GM18870 (cell line): Measurements from ENCODE around the gene ZNF446.
"Not testable (repeated sequence)": the region's sequence is repeated elsewhere in the genome, so short reads cannot be mapped to it uniquely, and the experiment has no call there.

Experiments used
- ATAC-seq: cut with Tn5 transposase; IDR thresholded peaks from one replicate; pipeline ENCODE4 v1.9.1; 2021; ENCODE audit warnings: moderate library complexity; ENCODE audit not compliant: unreplicated experiment

Gene ZNF446

DNA sequence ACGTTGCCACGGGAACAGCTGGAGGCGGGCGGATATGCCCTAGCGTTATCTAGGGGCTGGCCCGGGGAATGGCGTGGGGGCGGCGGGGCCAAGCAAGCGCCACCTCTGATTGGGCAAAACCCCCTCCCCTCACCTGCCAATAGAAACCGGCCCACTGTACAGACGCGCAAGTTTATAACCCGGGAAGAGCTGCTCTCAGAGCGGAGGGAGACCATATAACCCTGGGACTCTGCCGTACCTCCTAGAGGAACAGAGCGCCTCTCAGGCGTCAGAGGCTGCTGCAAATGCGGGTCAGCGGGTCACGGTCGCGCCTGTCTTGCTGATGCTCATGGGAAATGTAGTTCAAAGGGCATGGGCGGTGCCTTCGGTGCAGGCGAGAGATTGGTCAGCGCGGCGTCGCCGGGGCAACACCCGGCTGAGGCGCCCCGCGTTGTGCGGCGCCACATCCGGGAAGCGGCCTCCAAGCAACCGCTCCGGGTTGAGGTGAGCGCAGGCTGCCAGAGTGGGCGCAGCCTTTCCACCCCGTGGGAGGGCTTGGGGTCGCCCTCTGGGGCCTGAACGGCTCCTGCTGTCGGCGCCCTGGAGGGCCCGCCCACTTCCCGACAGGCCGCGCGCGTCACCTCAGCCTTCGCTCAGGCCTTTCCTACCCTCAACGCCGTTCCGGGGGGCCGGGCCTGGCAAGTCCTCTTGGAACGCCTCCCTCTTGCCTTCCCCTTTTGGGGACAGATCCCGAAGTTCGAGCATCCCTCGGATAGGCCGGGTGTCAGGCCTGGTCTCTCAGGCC lies at the start of gene ZNF446:
Gene ZNF446 (plus strand): TSS at position 639 of the 784 bp plus-strand sequence. CDS start 867 bp downstream, outside the sequence.
- peak; percentile 75 for ATAC-seq

- ATAC-seq: no peak
Measured at GRCh38 chr19:58428617-58429016, 47.5 kb upstream of the ZNF446 start.

DNA sequence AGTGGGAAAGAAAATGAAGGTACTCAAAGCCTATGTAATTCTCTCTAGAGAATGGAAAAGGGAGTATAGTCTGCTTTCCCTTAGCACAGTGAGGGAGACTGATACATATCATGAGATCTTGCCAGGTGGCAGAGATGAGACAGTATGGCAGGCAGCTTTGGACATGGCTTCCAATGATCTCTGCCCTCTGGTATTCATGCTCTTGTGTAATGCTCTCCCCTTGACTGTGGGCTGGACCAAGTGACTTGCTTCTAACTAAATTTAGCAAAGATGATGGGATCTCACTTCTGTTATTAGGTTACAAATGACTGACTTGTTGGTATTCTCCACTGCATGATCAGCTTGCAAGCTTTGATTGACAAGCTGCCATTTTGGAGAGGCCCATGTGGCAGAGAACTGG lies 46.4 kb upstream of the ZNF446 start:
- no peak for ATAC-seq

- ATAC-seq: no peak
Measured at GRCh38 chr19:58434217-58434616, 41.9 kb upstream of the ZNF446 start.

- ATAC-seq: peak; percentile 95
Measured at GRCh38 chr19:58439576-58440554, 36.3 kb upstream of the ZNF446 start, which contains the start of gene ZNF132. Gene ZNF132, minus strand, starts transcription at chr19:58440153. Its CDS starts 332 bp downstream, at chr19:58439821.

DNA sequence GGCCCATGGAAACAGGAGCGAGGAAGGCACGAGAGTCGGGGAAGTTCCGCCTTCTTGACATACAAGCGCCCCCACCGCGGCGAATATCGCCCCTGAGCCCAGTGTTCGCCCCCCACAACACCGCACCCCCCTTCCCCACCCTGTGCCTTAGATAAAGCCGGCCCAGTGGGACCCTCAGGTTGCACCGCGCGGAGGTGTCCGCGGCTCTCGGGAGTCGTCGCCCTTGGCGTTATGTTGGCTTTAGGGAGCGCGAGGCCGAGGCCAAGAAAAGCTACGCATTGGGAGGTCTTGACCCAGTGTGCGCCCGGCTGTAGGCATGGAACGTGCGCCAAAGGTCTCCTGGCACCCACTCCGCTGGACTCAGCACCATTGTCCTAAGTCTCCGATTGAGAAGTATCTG lies 35.6 kb upstream of the ZNF446 start:
- no peak for ATAC-seq

- not testable (repeated sequence) for ATAC-seq
Measured at GRCh38 chr19:58442986-58443385, 33.2 kb upstream of the ZNF446 start.

- ATAC-seq: not testable (repeated sequence)
Measured at GRCh38 chr19:58448860-58449259, 27.3 kb upstream of the ZNF446 start.

DNA sequence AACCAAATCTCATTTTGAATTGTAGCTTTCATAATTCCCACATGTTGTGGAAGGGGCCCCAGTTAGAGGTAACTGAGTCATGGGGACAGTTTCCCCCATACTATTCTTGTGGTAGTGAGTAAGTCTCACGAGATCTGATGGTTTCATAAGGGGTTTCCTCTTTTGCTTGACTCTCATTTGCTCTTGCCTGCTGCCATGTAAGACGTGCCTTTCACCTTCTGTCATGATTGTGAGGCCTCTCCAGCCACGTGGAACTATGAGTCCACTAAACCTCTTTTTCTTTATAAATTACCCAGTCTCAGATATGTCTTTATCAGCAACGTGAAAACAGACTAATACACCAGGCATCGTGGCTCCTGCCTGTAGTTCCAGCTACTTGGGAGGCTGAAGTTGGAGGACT lies 26.2 kb upstream of the ZNF446 start:
- ATAC-seq: not testable (repeated sequence)

DNA sequence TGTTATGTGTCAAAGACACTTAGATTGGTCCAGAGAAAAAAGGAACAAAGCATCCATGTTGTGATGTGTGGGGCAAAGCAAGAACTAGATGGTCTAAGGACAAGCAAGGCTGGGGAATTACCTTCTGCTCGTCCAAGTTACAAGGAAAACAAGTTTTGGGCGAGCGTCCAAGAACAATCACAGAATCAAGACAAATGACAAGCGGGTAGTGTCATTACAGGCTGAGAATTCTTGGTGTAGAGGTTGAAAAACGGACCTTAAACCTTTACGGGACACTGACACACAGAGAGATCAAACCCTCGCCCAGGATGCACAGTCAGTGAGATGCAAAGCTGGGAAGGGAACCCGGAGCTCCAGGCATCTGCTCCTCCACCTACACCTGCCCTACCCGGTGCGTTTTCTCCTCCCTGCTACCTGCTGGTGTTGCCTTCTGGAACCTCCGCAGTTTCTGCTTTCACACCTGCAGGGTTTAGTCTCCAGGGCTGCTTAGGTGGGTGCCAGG lies 25.2 kb upstream of the ZNF446 start:
- peak; percentile 6 for ATAC-seq

- ATAC-seq: peak; percentile 88
Measured at GRCh38 chr19:58451358-58452101, 24.6 kb upstream of the ZNF446 start, which contains the start of gene ZNF324B. Gene ZNF324B, plus strand, starts transcription at chr19:58451622. Its CDS starts 2,080 bp downstream, at chr19:58453702.

- ATAC-seq: no peak
Measured at GRCh38 chr19:58453743-58454142, 22.4 kb upstream of the ZNF446 start.

- ATAC-seq: no peak
Measured at GRCh38 chr19:58455306-58455705, 20.8 kb upstream of the ZNF446 start.

GRCh38 chr19:58456111-58456510 lies 20.0 kb upstream of the ZNF446 start:
- no peak for ATAC-seq

DNA sequence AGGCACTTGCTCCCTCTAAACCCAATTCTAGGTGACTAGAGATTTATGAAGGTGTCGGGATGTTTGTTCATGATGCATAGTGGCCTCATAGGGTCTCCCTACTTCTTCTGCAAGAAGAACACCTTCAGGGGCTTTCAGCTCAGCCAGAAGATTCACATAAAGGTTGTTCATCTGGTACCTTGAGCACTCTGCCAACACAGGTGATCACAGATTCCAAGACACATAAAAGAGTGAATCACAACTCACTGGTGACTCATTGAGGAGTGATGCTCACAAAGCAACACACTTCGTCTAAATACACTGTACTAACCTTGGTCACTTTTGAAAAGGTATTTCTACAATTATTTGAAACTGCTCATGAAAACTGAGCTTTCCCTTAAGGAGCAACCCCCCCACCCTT lies 16.1 kb upstream of the ZNF446 start:
- ATAC-seq: no peak

DNA sequence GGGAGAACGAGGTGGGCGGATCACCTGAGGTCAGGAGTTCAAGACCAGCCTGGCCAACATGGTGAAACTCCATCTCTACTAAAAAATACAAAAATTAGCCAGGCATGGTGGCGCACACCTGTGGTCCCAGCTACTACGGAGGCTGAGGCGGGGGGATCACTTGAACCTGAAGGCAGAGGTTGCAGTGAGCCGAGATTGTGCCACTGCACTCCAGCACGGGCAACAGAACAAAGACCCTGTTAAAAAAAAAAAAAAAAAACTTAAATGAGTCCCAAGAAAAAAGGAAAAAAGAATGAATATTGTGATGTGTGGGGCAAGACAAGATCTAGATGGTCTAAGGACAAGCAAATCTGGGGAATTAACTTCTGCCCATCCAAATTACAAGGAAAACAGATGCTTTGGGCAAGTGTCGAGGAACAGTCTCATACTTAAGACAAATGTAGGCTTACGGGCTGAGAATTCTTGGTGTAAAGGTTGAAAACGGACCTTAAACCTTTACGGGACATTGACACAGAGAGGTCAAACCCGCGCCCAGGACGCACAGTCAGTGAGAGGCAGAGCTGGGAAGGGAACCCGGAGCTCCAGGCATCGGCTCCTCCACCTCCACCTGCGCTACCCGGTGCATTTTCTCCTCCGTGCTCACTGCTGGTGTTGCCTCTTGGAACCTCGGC lies 9.9 kb upstream of the ZNF446 start:
- no peak for ATAC-seq

GRCh38 chr19:58466760-58467589 lies 9.2 kb upstream of the ZNF446 start, which contains the start of gene ZNF324:
Gene ZNF324, plus strand, starts transcription at chr19:58467080. Its CDS starts 2,106 bp downstream, at chr19:58469186.
- ATAC-seq: peak; percentile 69

DNA sequence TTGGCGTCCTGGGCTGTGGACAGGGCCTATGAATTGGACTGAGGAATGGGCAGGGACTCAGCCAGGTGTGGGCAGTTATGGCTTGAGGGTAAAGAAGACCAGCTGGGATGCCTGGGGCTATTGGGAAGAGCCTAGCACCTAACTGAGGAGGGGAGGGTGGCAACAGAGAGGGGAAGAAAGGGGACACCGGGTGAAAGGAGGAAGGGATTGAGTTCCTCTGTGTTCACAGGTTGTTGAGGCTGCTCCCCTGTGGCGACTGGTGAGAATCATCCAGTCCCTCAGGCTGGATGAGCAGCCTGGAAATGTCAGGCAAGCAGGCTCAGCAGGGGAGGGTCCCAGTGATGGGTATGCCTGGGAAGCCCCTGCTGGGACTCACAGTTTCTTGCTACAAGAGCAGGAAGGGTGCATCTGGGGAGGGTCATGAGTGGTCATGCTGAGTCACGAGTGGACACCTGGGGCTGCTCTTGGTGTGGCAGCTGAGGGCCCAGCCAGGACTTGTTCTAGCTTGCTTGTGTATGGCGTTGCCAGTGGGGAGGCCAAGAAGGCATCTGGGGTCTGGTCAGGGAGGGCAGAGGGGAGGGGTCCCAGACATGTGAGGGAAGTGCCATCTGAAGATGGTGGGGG lies 7.8 kb upstream of the ZNF446 start:
- no peak for ATAC-seq
